HG02884 (cell line): ENCODE measurements around the gene TEX13B.

Experiments used
- ATAC-seq: cut with Tn5 transposase; IDR thresholded peaks from one replicate; pipeline ENCODE4 v1.9.1; 2021; ENCODE audit warnings: mild to moderate bottlenecking, moderate library complexity; ENCODE audit not compliant: unreplicated experiment

The TEX13B gene

GRCh38 chrX:107940095-107940494, 42.1 kb downstream of the TEX13B start:
- ATAC-seq = no peak

- ATAC-seq = no peak
Measured at GRCh38 chrX:107936434-107936730, 45.8 kb downstream of the TEX13B start.

- no peak for ATAC-seq
Measured at GRCh38 chrX:107935664-107936433, 46.3 kb downstream of the TEX13B start.

GRCh38 chrX:107935200-107935599, 47.0 kb downstream of the TEX13B start:
- ATAC-seq = no peak

GRCh38 chrX:107934262-107934661, 47.9 kb downstream of the TEX13B start:
- ATAC-seq = no peak
